GM12878 (cell line): Measurements from ENCODE around the gene ZDHHC11B. TPM values are rescaled to one million over a fixed set of nuclear protein-coding genes. Genes with fewer than 3 reads are reported as not detected.

ENCODE experiments used
- ATAC-seq: fragments of 200-7000 bp; cut with Tn5 transposase; 3 replicates; pipeline ENCODE4 v1.9.1; 2020; ENCODE audit warnings: mild to moderate bottlenecking, moderate library complexity
- BruUV-seq: library from RNA; stranded (reverse); fragments of 400-500 nt; replicated peaks from 2 replicates; lab custom pipeline; 2021; lab: Mats Ljungman, UMichigan
- CTCF ChIA-PET: fragments of 300-600 bp; sonication (Branson Sonifier 250); formaldehyde crosslinking; extraction: SDS; loops from one replicate; lab custom pipeline; 2021; ENCODE audit warnings: inconsistent platforms; lab: Yijun Ruan, JAX
- POLR2A ChIA-PET: fragments of 350-600 bp; formaldehyde crosslinking; extraction: SDS; loops from one replicate; lab custom pipeline; 2021; ENCODE audit warnings: inconsistent platforms; lab: Charles Lee
- RAD21 ChIA-PET: fragments of 300-600 bp; sonication (Branson Sonifier 250); formaldehyde crosslinking; loops from one replicate; lab custom pipeline; 2023; ENCODE audit warnings: antibody characterized with exemption; ENCODE audit not compliant: unreplicated experiment; lab: Charles Lee
- SMC1A ChIA-PET: fragments of 300-600 bp; sonication (Branson Sonifier 250); formaldehyde crosslinking; loops from one replicate; lab custom pipeline; 2023; ENCODE audit not compliant: unreplicated experiment, uncharacterized antibody; lab: Charles Lee
- DNase-seq: peaks from one replicate; pipeline ENCODE4 v3.0.0-alpha.2; 2011; ENCODE audit warnings: low read depth, low spot score
- FAIRE-seq: peaks from 3 replicates; lab custom pipeline; 2011; peaks lifted over from hg19 to GRCh38; lab: Jason Lieb, UNC
- H2AFZ ChIP-seq: 2 replicates; pipeline ENCODE4 v1.6.0; 2011; ENCODE audit warnings: low read depth, low read length, control low read depth; ENCODE audit not compliant: control insufficient read depth
- H3K27ac ChIP-seq: 2 replicates; pipeline ENCODE4 v1.5.1; 2011; ENCODE audit warnings: control low read depth; ENCODE audit not compliant: control insufficient read depth, insufficient read depth
- H3K27me3 ChIP-seq, 2 experiments: replicated peaks in 1 of 2; 2 replicates each; pipeline versions ENCODE4 v1.6.0 to v1.6.1; 2011; ENCODE audit warnings: low read length in 1 of 2; ENCODE audit not compliant: control insufficient read depth in 2 of 2, insufficient read depth in 2 of 2
- H3K36me3 ChIP-seq, 2 experiments: 2 replicates each; pipeline ENCODE4 v1.5.1; 2011; ENCODE audit warnings: low read length in 1 of 2; ENCODE audit not compliant: control insufficient read depth in 2 of 2, insufficient read depth in 2 of 2
- H3K4me1 ChIP-seq: 2 replicates; pipeline ENCODE4 v1.6.1; 2011; ENCODE audit warnings: mild to moderate bottlenecking, low read length, moderate library complexity, mixed read lengths; ENCODE audit not compliant: control insufficient read depth, insufficient read depth
- H3K4me2 ChIP-seq: 2 replicates; pipeline ENCODE4 v1.6.0; 2011; ENCODE audit warnings: control low read depth; ENCODE audit not compliant: control insufficient read depth, insufficient read depth
- H3K4me3 ChIP-seq: fragments of 200-600 bp; sonication (generic); 2 replicates; pipeline ENCODE4 v1.5.1; 2016
- H3K79me2 ChIP-seq: 2 replicates; pipeline ENCODE4 v1.6.0; 2011; ENCODE audit warnings: low read length; ENCODE audit not compliant: control insufficient read depth, insufficient read depth
- H3K9ac ChIP-seq: 2 replicates; pipeline ENCODE4 v1.8.0; 2011; ENCODE audit warnings: low read length, control low read depth, mixed read lengths; ENCODE audit not compliant: control insufficient read depth, insufficient read depth
- H3K9me3 ChIP-seq: replicated peaks from 3 replicates; pipeline ENCODE4 v1.5.1; 2011; ENCODE audit warnings: mild to moderate bottlenecking, low read length; ENCODE audit not compliant: control insufficient read depth, insufficient read depth
- H4K20me1 ChIP-seq: 2 replicates; pipeline ENCODE4 v1.6.0; 2011; ENCODE audit not compliant: control insufficient read depth, insufficient read depth
- ASH2L ChIP-seq: fragments of 300-600, 200-600 bp; sonication (generic); IDR thresholded peaks from 2 replicates; pipeline ENCODE4 v1.6.1; 2017; ENCODE audit warnings: low read depth, mild to moderate bottlenecking, borderline replicate concordance
- CHD4 ChIP-seq: fragments of 200-600 bp; sonication (generic); IDR thresholded peaks from 2 replicates; pipeline ENCODE4 v1.6.1; 2016; ENCODE audit warnings: mild to moderate bottlenecking
- CUX1 ChIP-seq: IDR thresholded peaks from 2 replicates; pipeline ENCODE4 v1.6.1; 2012; ENCODE audit warnings: improper control_type of control experiment, low read depth, low read length; ENCODE audit not compliant: insufficient replicate concordance
- E2F4 ChIP-seq: IDR thresholded peaks from 2 replicates; pipeline ENCODE4 v1.6.1; 2012; ENCODE audit warnings: low read depth, low read length, improper control_type of control experiment
- FOS ChIP-seq: IDR thresholded peaks from 3 replicates; pipeline ENCODE4 v1.6.1; 2011; ENCODE audit warnings: borderline replicate concordance; ENCODE audit not compliant: insufficient read length; ENCODE audit errors: extremely low read depth
- IRF5 ChIP-seq: fragments of 450-650 bp; IDR thresholded peaks from 2 replicates; pipeline ENCODE4 v1.6.1; 2017; ENCODE audit warnings: borderline replicate concordance
- MEF2B ChIP-seq: fragments of 450-650 bp; IDR thresholded peaks from 2 replicates; pipeline ENCODE4 v1.6.1; 2018; ENCODE audit warnings: mild to moderate bottlenecking, moderate library complexity; ENCODE audit not compliant: partially characterized antibody, poor library complexity, severe bottlenecking
- MTA2 ChIP-seq: fragments of 450-650 bp; IDR thresholded peaks from 2 replicates; pipeline ENCODE4 v1.6.1; 2016; ENCODE audit warnings: low read depth, mild to moderate bottlenecking, moderate library complexity
- MYC ChIP-seq: IDR thresholded peaks from 2 replicates; pipeline ENCODE4 v1.6.1; 2011; ENCODE audit warnings: mild to moderate bottlenecking, low read length, moderate library complexity, inconsistent platforms; ENCODE audit not compliant: insufficient read depth, insufficient replicate concordance, insufficient read length, severe bottlenecking
- NFIC ChIP-seq: IDR thresholded peaks from 2 replicates; pipeline ENCODE4 v1.6.1; 2012; ENCODE audit warnings: low read depth, mild to moderate bottlenecking, inconsistent platforms, low read length, moderate library complexity
- RAD21 ChIP-seq: IDR thresholded peaks from 2 replicates; pipeline ENCODE4 v1.6.1; 2011; ENCODE audit warnings: mild to moderate bottlenecking, low read depth, low read length, moderate library complexity; ENCODE audit not compliant: insufficient read depth
- SREBF2 ChIP-seq: IDR thresholded peaks from 2 replicates; pipeline ENCODE4 v1.6.1; 2012; ENCODE audit warnings: mild to moderate bottlenecking, low read length
- TCF3 ChIP-seq: IDR thresholded peaks from 2 replicates; pipeline ENCODE4 v1.6.1; 2012; ENCODE audit warnings: low read depth, mild to moderate bottlenecking, low read length, borderline replicate concordance; ENCODE audit not compliant: insufficient read depth
- TCF7 ChIP-seq: IDR thresholded peaks from 2 replicates; pipeline ENCODE4 v1.6.1; 2014; ENCODE audit warnings: antibody characterized with exemption, borderline replicate concordance
- ZBED1 ChIP-seq: IDR thresholded peaks from 2 replicates; pipeline ENCODE4 v1.6.1; 2016; ENCODE audit warnings: borderline replicate concordance
- ZNF217 ChIP-seq: fragments of 450-650 bp; IDR thresholded peaks from 2 replicates; pipeline ENCODE4 v1.6.1; 2017; ENCODE audit warnings: antibody characterized with exemption, mild to moderate bottlenecking
- WGBS: methylation state at CpG from one replicate; pipeline ENCODE4 v1.1.6; 2016; ENCODE audit warnings: low lambda C conversion rate; ENCODE audit not compliant: insufficient replicate concordance, insufficient coverage; ENCODE audit errors: missing lambda C conversion rate; 5-methylcytosine and 5-hydroxymethylcytosine counted together
- in situ Hi-C: fragments of 300-500 bp; cut with MboI; formaldehyde crosslinking; loops from 9 replicates; pipeline ENCODE4 v1.14.3; 2018; ENCODE audit warnings: mixed read lengths
- intact Hi-C: fragments of 100-400 bp; cut with micrococcal nuclease; formaldehyde crosslinking; loops from one replicate; pipeline ENCODE4 v1.14.2; 2022; ENCODE audit not compliant: unreplicated experiment
- polyA plus RNA-seq, 11 experiments: library from polyadenylated mRNA; depleted of rRNA in 4 of 11; unstranded in 6 of 11; stranded (reverse) in 5 of 11; fragments of >200 nt; fragmentation: Nextera tagmentation in 4 of 11; fragmentation: Illumina TruSeq in 1 of 11; extraction: Ambion mirVana in 4 of 11; extraction: Trizol in 1 of 11; gene quantifications; 1 replicate in 1 of 11; 2 replicates in 10 of 11; pipeline versions ENCODE4 v1.2.1 to v1.2.3, GENCODE V29; 2011 to 2016; ENCODE audit warnings: inconsistent platforms in 2 of 11, missing spikeins in 2 of 11, low read depth in 1 of 11
- total RNA-seq, 4 experiments: library from RNA; depleted of rRNA in 3 of 4; stranded (reverse); fragments of >200 nt in 3 of 4; fragmentation: Illumina TruSeq in 1 of 4; extraction: Trizol in 1 of 4; gene quantifications; 2 replicates each; pipeline versions ENCODE4 v1.2.1 to v1.2.3, GENCODE V29; 2013 to 2021

ZDHHC11B gene
- total and polyA plus RNA-seq, 10 of the 15 experiments (the other 5 are each of a cell fraction or from before 2014, with no cell fraction given): 0.01 to 0.10 (median 0.09) TPM; not detected in 7

GRCh38 chr5:666816-667498 is 117.6 kb downstream of the ZDHHC11B start:
- Histone ChIP-seq H3K79me2 (no peaks in the 10 kb centered on the region), H3K9me3 (no peaks in the 10 kb centered on the region), H3K9ac (no peak overlapping the region), H3K4me1 (no peaks in the 10 kb centered on the region), H3K4me3 (no peak overlapping the region), H3K27ac (no peak overlapping the region), H3K36me3 (peaks cover 0 to 11% of the 10 kb centered on the region in 2 experiments; a peak in 3 of 4 replicates), H3K4me2 (no peak overlapping the region), H3K27me3 (no peaks in the 10 kb centered on the region), H4K20me1 (no peaks in the 10 kb centered on the region), H2AFZ (no peak overlapping the region)
- 94% methylated on average over 13 of the region's 13 CpGs for WGBS
- in situ Hi-C loops: no loop called here
- FAIRE-seq: no peak
- intact Hi-C loops: no loop called here
- CTCF ChIA-PET: no interaction called here
- ATAC-seq: no peak
- RAD21 ChIA-PET: interaction anchor here (1.1 to 1.4 kb wide), 2 partner anchors 237 to 350 kb away, joined by 3 to 4 read pairs; no protein-coding TSS in a partner anchor
- no peak for DNase-seq
- SMC1A ChIA-PET: no interaction called here
- no TSS peak for BruUV-seq
- POLR2A ChIA-PET: no interaction called here
- TF ChIP-seq TCF3: no peak
- TF ChIP-seq MEF2B: no peak
- no peak for TF ChIP-seq TCF7
- no peak for TF ChIP-seq ASH2L
- no peak for TF ChIP-seq CUX1
- TF ChIP-seq MYC: no peak
- TF ChIP-seq E2F4: no peak
- TF ChIP-seq ZNF217: no peak
- TF ChIP-seq IRF5: no peak
- TF ChIP-seq NFIC: no peak
- TF ChIP-seq MTA2: no peak
- TF ChIP-seq ZBED1: no peak
- TF ChIP-seq FOS: no peak
- no peak for TF ChIP-seq CHD4
- no peak for TF ChIP-seq SREBF2
- no peak for TF ChIP-seq RAD21
